HCT116 (cell line): Measurements from ENCODE around the gene COL2A1.

ENCODE experiments used
- EZH2 ChIP-seq: fragments of 200-600 bp; sonication (generic); IDR thresholded peaks from 2 replicates; pipeline ENCODE4 v1.6.1; 2017; ENCODE audit warnings: antibody characterized with exemption, mixed run types
- RAD21 ChIP-seq: IDR thresholded peaks from 2 replicates; pipeline ENCODE4 v1.6.1; 2012; ENCODE audit warnings: low read depth, mild to moderate bottlenecking
- YY1 ChIP-seq: IDR thresholded peaks from 2 replicates; pipeline ENCODE4 v1.6.1; 2011; ENCODE audit warnings: low read length, low read depth, moderate library complexity, mild to moderate bottlenecking; ENCODE audit not compliant: insufficient replicate concordance; ENCODE audit errors: extremely low read depth
- TF ChIP-seq, protein P1 (sequence below), 3 experiments: fragments of 200-600 bp in 1 of 3; sonication (generic) in 1 of 3; IDR thresholded peaks in 2 of 3; conservative IDR thresholded peaks in 1 of 3; 2 replicates each; pipeline ENCODE4 v1.5.1; 2012 to 2017; ENCODE audit warnings: low read depth in 2 of 3, low read length in 2 of 3, antibody characterized with exemption in 1 of 3, borderline replicate concordance in 1 of 3, control low read depth in 1 of 3, mild to moderate bottlenecking in 1 of 3, mixed read lengths in 1 of 3, mixed run types in 1 of 3, moderate library complexity in 1 of 3; ENCODE audit not compliant: insufficient read depth in 1 of 3

DNA sequence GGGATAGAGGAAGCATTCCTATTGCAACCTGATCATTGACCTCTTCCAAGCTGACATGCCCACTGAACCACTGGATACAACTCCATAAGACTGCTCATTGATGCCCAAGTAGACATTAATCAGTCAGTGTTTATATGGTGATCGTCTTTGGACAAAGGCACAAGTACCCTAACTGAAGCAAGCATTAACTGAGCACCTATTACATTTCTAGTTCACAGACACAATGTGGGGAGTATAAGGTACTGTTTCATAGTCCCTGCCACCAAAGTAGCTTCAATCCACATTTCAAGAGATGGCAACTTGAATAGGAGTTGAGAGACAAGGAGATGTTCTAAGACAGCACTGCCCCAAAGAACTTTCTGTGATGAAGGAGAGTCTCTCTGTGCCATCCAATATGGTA lies 10.9 kb upstream of the COL2A1 start:
- TF ChIP-seq EZH2: no peak
- no peak for TF ChIP-seq YY1
- TF ChIP-seq, protein P1, sequence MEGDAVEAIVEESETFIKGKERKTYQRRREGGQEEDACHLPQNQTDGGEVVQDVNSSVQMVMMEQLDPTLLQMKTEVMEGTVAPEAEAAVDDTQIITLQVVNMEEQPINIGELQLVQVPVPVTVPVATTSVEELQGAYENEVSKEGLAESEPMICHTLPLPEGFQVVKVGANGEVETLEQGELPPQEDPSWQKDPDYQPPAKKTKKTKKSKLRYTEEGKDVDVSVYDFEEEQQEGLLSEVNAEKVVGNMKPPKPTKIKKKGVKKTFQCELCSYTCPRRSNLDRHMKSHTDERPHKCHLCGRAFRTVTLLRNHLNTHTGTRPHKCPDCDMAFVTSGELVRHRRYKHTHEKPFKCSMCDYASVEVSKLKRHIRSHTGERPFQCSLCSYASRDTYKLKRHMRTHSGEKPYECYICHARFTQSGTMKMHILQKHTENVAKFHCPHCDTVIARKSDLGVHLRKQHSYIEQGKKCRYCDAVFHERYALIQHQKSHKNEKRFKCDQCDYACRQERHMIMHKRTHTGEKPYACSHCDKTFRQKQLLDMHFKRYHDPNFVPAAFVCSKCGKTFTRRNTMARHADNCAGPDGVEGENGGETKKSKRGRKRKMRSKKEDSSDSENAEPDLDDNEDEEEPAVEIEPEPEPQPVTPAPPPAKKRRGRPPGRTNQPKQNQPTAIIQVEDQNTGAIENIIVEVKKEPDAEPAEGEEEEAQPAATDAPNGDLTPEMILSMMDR (IDR thresholded peaks at IDR 0.05 in 2 of 3, conservative IDR thresholded peaks at IDR 0.05 in 1 of 3; ENCODE audit: borderline replicate concordance in 1 of 3, insufficient read depth in 1 of 3, low read depth in 2 of 3, low read length in 2 of 3): no peak
- TF ChIP-seq RAD21: no peak
